HG02759 (cell line): ENCODE data around the gene GALNT5.
A peak's percentile ranks its signal among the peaks of the same experiment; 100 is the strongest.
"Not testable (repeated sequence)": the region's sequence is repeated elsewhere in the genome, so short reads cannot be mapped to it uniquely, and the experiment has no call there.

ENCODE experiments used
- ATAC-seq: cut with Tn5 transposase; IDR thresholded peaks from one replicate; pipeline ENCODE4 v1.9.1; 2021; ENCODE audit warnings: mild to moderate bottlenecking, moderate library complexity; ENCODE audit not compliant: unreplicated experiment

Gene GALNT5

DNA sequence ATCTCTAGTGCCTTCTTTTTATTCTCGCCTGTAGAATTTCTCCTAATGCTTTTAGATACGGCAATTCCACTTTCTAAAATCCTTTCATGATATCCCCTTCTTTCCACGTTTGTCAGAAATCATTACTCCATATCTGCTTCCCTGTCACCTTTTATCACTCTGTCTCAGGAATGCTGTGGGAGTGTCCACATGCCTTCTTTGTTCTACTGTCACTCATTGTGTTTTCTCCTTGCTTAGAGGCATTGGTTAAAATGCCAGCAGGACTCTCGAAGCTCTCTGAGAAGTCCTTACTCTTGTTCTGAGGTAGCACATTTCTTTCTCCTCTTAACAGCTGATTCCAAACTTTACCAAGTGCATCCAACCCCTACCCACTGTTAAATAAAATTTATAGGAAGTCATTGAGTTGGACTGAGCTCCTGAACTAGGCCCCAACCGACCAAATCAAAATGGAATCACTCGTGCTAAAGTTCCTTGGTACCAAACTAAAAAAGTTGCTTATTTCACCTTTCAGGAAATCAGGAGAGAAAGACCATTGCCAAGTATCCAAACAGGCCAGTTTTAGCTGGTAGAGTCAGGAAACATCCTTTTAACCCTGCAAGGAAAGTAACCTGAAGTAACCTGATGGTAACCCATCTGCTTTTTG lies 10.6 kb upstream of the GALNT5 start:
- no peak for ATAC-seq

DNA sequence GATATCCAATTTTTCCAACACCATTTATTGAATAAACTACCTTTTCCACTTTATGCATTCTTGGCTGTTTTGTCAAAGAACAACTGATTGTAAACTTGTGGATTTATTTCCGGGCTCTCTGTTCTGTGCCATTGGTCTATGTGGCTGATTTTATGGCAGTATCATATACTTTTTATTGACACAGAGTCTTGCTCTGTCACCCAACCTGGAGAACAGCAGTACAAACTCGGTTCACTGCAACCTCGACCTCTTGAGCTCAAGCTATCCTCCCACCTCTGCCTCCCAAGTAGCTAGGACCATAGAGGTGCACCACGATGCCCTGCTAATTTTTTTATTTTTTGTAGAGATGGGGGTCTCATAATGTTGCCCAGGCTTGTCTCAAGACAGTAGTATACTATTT lies 6.7 kb upstream of the GALNT5 start:
- no peak for ATAC-seq

DNA sequence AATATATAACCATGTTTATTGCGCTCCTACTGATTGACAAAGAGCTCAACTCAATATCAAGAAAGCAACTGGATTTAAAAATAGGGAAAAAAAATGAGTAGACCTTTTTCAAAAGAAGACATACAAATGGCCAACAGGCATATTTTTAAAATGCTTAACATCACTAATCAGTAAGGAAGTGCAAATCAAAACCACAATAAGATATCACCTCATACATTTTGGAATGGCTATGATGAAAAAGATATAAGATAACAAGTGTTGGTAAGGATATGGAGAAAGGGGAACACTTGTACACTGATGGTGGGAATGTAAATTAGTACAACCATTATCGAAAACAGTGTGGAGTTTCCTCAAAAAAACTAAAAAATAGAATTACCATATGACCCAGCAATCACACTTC lies 5.6 kb upstream of the GALNT5 start:
- no peak for ATAC-seq

DNA sequence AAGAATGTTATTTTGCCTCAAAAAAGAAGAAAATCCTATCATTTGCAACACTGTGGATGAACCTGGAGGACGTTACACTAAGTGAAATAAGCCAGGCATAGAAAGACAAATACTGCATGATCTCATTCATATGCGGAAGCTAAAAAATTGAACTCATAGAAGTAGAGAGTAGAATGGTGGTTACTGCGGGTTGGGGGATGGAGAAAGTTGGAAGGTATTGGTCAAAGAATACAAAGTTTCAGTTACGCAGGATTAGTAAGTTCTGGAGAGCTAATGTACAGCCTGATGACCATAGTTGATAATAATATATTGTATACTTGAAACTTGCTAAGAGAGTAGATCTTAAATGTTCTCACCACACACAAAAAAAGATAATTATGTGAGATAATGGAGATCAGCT lies 5.0 kb upstream of the GALNT5 start:
- ATAC-seq = no peak

DNA sequence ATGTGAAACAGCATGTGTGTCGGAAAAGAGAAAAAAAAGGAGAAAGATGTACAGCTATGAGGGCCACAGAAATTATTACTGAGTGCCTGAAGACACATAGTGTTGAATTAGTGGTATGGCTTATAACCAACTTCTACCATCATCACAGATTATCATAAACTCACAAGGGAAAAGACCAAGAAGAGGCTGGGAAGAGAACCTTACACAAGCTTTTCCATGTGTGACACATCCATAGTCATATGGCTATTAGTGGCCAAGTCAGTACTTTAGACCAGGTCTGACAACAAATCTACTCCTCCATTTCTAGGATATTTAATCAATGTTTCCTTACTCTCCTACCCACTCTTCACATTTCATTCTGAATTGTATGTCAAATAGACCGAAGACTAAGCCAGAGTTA lies 3.5 kb upstream of the GALNT5 start:
- ATAC-seq = no peak

DNA sequence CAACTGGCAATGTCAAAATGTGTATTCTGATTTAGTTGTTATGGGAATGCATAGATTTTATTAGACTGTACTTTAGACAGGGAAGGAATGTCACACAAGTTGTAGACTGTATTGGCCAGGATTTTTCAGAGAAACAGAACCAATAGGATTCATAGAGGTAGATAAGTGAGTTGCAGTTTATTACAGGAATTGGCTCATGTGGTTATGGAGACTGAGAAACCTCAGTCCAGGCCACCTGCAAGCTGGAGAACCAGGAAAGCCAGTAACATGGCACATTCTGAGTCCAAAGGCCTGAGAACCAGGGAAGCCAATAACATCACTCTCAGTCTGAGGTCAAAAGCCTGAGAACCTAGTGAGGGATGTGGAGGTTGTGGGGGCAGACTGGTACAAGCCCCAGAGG lies 1.8 kb upstream of the GALNT5 start:
- no peak for ATAC-seq

DNA sequence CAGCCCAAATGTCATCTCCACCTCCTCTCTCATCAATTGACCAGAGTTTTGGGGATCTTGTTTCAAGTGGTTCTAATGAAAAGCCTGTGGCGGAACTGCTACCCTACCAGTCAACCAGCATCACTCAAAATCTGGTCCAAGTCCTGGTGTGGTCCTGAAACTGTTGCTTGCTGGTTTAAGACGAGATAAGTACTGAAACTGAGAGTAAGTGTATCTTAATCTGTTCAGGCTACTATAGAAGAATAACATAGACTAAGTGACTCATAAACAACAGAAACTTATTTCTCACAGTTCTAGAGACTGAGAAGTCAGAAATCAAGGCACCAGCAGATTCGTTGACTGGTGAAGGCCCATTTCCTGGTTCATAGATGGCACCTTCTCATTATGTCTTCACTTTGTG lies 879 bp upstream of the GALNT5 start:
- peak; percentile 88 for ATAC-seq

DNA sequence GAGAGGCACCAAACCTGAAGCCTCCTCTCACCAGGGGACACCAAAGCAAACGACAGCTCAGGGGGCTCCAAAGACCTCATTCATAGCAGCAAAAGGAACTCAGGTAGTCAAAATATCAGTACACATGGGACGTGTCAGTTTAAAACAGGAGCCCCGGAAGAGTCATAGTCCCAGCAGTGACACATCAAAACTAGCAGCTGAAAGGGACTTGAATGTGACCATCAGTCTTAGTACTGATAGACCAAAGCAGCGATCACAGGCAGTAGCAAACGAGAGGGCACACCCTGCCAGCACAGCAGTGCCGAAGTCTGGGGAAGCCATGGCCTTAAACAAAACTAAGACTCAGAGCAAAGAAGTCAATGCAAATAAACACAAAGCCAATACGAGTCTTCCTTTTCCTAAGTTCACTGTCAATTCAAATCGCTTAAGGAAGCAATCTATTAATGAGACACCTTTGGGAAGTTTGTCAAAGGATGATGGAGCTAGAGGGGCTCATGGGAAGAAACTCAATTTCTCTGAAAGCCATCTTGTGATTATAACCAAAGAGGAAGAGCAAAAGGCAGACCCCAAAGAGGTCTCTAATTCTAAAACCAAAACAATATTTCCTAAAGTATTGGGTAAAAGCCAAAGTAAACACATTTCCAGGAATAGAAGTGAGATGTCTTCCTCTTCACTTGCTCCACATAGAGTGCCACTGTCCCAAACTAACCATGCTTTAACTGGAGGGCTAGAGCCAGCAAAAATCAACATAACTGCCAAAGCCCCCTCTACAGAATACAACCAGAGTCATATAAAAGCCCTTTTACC lies 1.2 kb downstream of the GALNT5 start:
- no peak for ATAC-seq

DNA sequence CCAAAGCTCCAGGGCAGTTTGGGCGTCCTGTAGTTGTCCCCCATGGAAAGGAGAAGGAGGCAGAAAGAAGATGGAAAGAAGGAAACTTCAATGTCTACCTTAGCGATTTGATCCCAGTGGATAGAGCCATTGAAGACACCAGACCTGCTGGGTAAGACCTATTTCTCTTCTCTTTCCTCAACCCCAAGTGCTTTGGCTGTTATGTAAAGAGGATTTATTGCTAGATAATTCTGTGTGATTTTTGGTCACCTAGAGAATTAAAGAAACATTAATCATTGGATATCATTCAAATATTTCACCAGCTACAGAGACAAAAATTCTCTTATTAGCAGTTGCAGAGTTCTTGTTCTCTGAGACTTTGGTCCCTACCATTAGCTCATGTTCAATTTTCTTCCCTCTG lies 1.9 kb downstream of the GALNT5 start:
- no peak for ATAC-seq

DNA sequence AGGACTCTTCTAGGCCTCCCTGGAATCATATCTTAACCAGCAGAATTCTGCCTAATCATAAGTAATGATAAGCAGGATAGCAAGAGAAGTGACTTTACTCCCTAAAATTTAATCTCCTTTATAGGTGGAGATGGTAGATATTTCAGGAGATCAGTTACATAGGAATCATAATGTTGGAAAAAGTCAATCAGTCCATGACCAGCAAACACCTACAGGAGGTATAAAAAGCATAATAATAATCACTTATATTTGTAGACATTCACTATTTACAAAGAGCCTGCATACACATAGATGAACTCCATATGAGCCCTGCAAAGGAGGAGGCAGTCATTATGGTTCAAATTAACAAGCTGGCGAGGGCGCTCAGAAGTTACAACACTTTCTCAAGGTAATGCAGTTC lies 2.5 kb downstream of the GALNT5 start:
- ATAC-seq = no peak

DNA sequence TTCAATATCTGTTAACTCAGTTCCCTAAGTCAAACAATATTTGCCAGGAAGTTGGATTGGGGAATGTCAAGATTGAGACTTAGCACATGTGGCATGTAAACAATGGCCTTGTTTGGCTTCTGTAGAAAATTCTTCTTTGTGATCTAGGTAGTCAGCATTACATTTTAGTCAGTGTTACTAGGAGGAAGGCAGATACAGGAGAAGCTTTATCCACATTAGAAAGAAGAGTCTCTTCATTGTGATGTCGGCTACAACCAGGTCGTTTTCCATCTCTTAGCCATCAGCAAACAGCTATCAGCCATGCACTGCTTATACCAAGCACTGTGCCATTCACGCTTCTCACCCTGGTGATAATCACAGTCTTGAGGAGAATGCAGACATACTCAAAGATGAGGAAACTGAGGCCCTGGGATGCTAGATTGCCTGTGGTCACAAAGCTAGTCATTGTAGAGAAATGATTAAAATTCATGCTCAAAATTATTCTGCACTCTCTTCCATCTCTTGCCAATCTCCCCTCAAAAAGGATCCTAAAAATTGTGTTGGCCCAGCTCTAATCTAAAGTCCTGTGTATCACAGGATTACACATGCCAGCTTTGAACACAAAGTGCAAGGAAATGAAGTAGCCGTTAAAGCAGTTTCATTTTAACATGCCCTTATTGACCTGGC lies 3.2 kb downstream of the GALNT5 start:
- no peak for ATAC-seq

DNA sequence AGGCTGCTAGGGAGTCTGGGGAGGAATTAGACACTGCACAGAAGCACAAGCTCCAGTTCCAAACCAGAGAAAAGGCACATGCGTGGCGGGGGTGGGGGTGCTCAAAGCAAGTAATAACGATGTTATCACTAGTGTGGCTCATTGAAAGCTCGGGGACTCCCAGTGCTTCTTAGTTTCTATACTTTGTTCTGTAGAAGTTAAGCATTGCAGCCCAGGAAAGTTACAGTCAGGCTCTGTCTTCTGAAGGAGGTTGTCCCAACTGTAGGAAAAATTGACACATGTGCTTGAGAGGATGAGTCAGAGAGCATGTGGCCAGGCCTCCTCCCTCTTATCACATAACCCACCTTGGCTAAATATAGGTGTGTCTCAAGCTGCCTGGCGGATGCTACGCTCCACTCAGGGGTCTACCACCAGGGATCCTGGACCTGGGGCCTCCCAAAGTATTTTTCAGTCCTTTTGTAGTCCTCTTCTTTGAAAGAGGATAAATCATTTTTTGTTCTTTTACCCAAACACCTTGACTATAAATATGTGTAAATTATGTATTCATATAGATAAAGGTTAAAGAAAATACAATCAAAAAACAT lies 3.8 kb downstream of the GALNT5 start:
- no peak for ATAC-seq

DNA sequence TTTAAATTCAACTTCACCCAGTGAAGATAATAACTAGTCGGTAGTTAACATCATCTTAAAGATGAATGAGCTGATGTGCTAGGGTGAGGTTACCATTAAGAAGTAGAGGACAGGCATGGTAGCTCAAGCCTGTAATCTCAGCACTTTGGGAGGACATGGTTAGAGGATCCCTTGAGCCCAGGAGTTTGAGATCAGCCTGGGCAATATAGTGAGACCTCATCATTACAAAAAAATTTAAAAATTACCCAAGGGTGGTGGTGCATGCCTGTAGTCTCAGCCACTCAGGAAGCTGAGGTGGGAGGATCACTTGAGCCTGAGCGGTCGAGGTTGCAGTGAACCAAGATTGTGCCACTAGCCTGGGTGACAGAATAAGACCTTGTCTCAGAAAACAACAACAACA lies 4.7 kb downstream of the GALNT5 start:
- no peak for ATAC-seq

DNA sequence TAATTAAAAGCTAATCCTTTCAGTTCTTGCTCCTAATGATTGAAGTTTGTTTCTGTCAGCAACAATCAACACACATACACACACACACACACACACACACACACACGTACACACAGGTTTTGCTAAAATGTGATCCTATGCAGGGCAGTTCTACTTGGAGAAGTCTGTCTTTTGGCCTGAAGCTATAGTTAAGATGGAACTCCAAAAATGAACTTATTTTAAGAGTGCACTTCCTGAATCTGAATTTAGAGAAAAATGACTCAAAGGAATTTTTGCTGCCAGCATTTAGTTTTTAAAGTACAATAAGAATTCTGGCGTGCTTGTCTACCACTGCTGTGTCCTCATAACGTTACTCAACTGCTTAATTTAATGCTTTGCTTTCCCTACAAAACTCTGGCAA lies 6.6 kb downstream of the GALNT5 start:
- ATAC-seq = no peak

DNA sequence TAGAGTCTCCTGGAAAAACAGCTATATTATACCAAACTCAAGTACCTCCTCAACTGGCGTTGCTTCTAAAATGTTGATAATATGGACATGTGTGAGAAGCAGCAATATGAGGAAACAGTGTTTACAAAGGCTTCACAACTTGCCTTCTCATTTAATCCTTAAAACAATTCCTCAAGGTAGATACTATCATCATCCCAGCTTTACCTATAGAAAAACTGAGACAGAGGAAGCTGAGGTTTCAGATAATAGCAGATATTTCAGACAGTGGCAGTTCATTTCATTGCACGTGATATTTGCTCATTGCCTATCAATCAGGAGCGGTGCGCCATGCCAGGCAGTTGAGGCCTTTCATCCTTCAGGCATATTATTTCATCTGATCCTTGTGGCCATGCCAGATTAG lies 8.3 kb downstream of the GALNT5 start:
- ATAC-seq = no peak

DNA sequence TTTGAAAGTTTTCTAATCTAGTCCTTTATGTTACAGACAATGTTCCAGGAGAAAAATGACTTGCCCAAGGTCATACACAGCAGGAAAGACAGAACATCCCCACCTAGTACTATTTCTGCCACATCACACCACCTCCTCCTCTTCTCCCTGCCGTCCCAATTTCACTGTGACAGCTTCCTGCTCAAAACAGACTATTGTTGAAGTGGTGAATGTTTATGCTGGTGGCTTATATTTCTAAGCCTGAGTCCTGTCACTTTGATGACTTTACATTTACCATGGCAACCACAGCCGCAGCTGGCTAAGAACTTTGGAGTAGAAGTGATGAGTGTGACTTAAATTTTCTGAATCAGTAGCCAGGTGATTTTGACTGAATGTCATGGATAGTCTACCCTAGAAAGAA lies 10.0 kb downstream of the GALNT5 start:
- ATAC-seq = no peak

DNA sequence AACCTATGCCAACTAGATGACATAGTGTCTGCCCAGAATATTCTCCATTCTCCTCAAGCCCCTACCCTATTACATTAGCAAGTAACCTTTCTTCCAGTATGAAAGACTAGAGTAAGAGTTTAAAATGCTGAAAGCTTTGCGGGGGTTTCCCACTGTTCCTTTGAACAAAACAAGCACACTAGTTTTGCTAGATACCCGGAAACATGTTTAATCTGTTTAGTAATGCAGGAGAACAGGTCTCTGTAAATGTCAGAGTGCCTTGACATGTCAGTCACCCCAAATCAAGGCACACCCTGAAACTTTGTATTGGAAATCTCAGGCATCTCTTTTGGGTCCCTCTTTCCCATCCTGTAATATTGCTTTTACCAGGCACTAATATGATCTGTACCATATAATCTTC lies 11.6 kb downstream of the GALNT5 start:
- ATAC-seq = no peak

DNA sequence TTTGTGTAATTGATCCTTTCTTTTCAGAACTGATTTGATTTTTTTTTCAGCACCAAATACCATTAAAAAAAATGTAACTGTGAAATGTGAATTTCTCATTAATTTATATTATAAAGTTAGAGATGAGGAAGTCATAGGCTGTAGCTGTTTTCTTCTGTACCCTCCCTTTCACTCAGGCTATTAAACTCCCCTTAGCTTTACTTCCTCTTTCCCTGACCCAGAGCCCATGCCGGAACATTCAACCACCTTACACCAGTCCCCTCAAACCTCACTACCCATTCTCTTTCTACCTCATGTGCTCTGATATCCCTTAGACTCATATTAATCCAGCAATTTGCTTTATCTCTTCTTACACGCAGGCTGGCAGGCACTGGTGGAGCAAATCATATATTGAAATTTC lies 12.4 kb downstream of the GALNT5 start:
- ATAC-seq = peak; percentile 38

DNA sequence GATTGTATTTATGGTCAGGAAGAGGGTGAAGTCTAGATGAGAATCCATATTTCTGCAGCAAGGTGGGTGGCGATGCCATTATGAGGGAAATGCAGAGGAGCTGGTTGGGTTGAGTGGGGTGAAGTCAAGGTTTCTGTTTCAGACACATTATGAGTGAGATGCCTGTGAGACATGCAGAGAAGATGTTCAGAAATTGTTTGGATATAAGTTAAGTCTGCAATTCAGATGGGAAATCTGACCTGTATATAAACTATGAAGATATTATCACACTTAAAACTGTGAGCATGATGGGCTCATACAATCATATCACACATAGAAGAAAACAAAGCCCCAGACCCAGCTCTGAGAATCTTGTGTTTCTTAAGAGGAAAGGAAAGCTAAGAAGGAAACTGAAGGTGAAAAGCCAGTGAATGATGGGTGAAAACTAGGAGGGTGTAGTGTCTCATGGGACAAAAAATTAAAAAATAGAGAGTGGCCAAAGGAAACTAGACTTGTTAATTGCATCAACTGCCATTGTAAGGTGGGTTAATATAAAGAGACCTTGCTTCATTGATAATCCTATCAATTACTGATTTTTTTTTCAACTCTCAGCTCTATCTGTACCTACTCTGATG lies 14.2 kb downstream of the GALNT5 start:
- ATAC-seq = no peak

DNA sequence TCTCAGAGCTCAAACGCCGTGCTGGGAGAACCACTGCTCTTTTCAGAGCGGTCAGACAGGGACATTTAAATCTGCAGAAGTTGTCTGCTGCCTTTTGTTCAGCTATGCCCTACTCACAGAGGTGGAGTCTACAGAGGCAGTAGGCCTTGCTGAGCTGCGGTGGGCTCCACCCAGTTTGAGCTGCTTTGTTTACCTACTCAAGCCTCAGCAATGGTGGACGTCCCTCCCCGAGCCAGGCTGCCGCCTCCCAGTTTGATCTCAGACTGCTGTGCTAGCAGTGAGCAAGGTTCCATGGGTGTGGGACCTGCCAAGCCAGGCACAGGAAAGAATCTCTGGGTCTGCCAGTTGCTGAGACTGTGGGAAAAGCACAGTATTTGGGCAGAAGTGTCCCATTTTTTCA lies 21.8 kb downstream of the GALNT5 start:
- not testable (repeated sequence) for ATAC-seq

DNA sequence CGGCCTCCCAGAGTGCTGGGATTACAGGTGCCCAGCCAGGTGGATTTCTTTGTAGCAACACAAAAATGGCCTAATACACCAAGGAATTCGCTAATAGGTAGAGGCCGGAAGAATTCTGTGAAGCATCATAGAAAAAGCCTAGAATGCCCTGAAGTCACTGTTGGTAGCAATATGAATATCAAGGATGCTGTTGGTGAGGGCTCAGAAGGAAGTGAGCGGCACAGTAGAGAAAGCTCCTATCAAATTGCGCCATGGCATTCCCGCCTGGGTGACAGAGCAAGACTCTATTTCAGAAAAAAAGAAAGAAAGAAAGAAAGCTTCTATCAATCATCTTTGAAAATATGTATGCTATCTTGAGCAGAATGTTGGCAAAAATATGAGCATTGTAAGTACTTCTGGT lies 23.8 kb downstream of the GALNT5 start:
- no peak for ATAC-seq
